GM10847 (cell line): Measurements from ENCODE around the gene CRABP2.
A peak's percentile ranks its signal among the peaks of the same experiment; 100 is the strongest.

ENCODE experiments used
- POLR2A ChIP-seq: IDR thresholded peaks from 2 replicates; pipeline ENCODE4 v1.6.1; 2011; ENCODE audit not compliant: insufficient read length; ENCODE audit errors: extremely low read depth

CRABP2 gene

GRCh38 chr1:156676114-156676819 is 29.1 kb downstream of the CRABP2 start:
- TF ChIP-seq POLR2A, result no peak

DNA sequence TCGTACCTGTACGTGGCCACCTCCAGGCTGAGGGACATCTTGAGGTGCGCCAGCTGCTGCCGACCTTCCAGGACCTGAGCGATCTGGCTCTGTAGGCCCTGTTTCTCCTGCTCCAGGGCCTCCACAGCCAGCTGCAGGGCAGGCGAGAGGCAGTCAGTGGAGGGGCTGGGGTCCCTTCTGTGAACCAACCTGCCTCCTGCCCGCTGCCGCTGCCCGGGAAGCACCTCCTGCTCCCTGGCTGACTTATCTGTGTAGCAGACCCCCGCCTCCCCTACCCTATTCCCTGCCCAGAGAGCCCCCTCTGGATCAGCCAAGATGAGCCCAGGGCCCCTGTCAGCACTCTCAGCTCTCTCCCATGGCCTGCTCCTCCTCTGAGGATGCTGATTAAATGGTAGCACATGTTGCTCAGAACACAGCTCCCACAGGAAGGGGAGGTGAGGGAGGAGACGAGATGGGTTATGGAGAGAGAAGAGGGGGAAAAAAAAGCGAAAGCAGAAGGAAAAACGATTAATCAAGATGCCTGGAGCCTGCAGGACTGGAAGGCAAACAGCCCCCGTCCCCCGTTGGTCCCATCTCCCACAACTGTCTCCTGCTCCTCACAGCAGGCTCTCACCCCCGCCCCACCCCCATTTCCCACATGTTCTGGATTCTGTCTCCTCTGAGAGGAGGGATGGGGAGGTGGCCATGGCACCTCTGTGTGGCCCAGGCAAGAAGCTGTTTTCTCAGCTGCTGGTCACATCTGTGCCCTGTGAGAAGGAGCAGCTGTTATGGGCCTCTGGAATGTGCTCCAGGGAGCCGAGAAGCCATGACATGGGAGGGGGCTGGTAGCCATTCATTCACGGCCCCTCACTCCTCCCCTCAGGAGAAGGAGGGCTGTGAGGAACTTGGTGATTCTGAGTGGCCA is 29.9 kb downstream of the CRABP2 start:
- TF ChIP-seq POLR2A, result no peak

DNA sequence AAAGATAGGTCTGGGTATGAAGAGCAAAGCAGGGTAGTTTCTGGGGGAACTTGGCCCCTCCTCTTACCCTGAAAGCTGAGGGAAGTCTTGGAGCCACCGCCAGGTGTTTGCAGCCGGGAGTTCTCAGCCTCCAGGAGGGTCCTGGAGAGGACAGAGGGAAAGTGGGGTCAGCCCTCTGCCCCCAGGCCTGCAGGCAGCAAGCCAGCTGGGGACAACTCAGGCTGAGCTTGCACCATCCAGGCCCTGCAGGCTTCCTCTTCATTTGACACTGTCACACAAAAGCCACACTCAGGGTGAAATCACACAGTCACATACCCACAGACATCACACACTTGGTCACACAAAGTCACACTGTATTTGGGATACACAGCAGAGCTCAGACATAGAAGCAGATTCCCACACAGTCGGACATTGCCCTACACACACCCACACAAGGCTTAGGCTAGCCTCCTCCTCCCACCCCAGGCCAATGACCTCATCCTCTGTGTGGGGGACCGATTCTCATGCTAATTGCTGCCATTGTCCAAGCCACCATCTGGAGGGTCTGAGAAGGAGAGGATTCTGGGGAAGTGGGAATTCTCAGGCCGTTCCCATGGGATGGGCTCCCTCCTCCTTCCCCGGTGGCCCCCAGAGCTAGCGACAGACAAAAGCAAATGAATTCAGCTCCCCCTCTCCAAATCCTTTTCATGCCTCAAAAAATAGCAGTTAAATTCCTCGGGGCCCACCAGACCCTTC is 31.8 kb downstream of the CRABP2 start:
- TF ChIP-seq POLR2A, result no peak

GRCh38 chr1:156671804-156672203 is 33.6 kb downstream of the CRABP2 start:
- TF ChIP-seq POLR2A, result no peak

DNA sequence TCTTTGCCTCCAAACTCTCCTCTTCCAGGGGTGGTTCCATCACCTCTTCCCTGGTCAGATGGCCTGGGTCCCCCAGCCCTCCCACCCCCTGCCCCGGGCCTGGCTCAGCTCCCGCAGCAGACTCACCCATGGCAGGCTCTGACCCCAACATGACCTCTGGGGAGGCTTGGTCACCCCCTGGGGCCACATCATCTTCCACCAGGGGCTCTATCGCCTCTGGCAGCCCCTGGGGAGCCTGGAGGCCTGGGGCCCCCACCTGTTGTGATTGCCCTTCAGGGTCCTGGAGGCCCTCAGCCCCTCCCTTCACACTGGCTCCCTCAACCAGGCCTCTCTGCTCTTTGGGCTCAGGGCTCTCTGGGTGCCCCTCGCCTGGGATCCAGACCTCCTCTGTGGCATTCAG is 34.6 kb downstream of the CRABP2 start:
- no peak for TF ChIP-seq POLR2A

- no peak for TF ChIP-seq POLR2A
These were observed 35.0 kb downstream of the CRABP2 start for GRCh38 chr1:156670359-156670758.

DNA sequence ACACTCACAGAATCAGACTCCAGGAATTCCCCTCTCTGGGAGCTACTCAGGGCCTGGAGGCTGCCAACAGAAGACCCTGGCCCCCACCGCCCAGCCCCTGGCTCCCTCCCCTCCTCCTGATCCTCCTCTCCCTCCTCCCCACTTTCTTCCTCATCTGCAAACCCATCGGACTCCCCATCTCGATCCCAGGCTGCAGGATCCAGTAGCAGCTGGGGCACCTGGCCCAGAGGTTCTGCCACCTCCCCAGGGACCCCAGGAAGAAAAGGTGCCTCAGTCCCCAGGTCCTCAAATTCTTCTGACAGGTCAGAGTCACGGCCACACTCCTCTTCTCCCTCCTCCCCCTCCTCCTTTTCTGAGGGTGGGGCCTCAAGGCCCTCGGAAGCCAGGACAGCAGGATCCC is 35.6 kb downstream of the CRABP2 start:
- TF ChIP-seq POLR2A, result no peak

DNA sequence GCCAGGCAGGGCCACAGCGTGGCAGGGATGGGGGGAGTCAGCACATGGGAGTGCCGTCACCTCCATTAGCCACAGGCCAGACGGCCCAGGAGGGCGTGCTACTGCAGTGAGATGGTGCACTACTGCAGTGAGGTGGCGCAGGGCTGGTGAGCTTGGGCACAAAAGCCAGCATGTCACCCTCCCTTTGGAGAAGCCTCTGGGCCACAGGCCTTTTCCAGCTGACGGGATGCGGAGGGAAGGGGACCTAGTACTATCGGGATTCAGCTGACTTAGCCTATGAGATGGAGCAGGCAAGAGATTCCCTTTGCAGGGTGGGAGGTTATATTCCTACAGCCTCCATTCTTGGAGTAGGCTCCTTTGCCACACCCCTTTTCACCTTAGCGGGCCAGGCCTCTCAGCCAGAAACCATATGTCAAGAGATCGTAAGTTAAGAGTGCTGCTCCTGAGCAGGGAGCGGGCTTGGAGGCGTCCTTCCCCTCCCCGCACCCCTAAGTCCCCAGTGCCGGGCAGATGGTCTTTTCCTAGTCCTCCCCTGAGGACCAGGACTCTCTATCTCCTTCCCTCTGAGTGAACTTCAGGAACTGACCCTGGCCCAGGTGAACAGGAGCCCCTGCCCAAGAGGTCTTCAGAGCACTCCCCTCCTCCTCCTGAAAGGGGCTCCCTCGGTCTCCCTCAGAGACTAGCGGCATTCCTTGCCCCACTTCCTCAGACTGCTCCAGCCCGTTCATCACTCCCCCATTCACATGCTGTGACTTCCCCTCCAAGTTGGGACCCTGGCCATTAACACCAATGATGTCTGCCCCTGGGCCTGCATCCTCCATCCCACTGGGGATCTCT is 36.4 kb downstream of the CRABP2 start:
- TF ChIP-seq POLR2A, result no peak

DNA sequence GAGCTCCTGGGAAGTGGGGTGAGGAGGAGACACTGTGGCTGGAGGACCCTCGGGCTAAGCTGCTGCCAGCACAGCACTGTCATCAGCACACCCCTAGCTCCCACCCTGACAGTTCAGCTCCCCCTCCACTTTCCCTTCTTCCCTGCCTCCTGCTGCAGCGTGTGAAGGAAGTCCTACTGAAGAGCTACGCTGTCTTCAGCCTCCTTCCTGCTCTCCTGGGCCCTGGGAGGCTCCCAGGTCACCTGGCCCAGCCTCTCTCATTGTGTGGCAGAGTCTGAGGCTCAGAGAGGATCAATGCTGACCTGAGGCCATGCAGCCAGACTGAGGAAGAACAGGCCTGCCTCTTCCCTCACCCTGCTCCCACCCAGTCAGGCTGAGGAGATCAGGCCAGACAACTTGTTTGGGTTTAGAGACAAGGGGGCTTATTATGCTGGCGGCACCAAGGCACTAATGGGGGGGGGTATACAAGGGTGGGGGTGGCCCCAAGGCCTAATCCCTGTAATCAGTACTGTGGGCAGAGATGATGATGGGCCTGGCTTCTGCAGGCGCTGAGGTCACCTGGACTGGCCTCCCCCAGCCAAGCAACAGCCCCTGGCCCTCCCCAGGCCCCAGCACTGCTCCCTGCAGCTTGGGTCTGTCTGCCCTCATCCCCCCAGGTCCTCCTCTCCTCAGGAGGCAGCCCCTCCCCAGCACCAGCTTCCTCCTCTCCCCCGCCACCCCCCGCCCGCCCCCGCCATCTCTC is 37.2 kb downstream of the CRABP2 start:
- no peak for TF ChIP-seq POLR2A

- no peak for TF ChIP-seq POLR2A
These were observed 37.8 kb downstream of the CRABP2 start for GRCh38 chr1:156667610-156667967.

GRCh38 chr1:156666862-156667609 is 38.3 kb downstream of the CRABP2 start:
- TF ChIP-seq POLR2A, result no peak

- TF ChIP-seq POLR2A, result no peak
These were observed 39.8 kb downstream of the CRABP2 start for GRCh38 chr1:156665539-156665938.

GRCh38 chr1:156664767-156665411 is 40.5 kb downstream of the CRABP2 start:
- peak; percentile 28 for TF ChIP-seq POLR2A
